Activated naive CD4-positive, alpha-beta T cell treated with anti-CD3 and anti-CD28 coated beads, Interleukin-2, amount 50 U/mL, for 16 hours (primary cell): Measurements from ENCODE around the gene RAB31.
"Not testable (repeated sequence)": the region's sequence is repeated elsewhere in the genome, so short reads cannot be mapped to it uniquely, and the experiment has no call there.

Experiments used
- DNase-seq: peaks from one replicate; pipeline ENCODE4 v3.0.0-alpha.2; 2020

Gene RAB31

DNA sequence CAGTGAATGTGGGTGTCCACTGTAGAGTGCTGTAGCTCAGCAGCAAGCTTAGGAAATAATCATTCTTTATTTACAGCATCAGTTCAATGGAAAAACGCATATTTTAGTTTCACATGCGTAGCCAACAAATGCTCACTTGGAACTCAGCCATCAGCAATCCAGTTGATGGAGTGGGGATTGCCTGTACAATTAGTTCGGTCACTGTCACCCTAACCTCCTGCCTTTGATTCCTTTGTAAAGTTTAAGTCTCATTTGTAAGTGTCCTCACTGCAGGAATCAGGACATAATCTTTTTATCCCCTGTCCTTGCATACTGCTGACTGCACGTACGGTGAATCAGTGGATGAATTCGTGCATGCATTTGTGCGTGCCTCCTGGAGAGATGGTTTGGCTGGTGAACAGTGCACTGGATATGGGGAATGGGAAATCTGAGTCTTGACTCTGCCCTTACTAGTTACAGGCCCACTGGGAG is 55.9 kb downstream of the RAB31 start:
- no peak for DNase-seq

DNA sequence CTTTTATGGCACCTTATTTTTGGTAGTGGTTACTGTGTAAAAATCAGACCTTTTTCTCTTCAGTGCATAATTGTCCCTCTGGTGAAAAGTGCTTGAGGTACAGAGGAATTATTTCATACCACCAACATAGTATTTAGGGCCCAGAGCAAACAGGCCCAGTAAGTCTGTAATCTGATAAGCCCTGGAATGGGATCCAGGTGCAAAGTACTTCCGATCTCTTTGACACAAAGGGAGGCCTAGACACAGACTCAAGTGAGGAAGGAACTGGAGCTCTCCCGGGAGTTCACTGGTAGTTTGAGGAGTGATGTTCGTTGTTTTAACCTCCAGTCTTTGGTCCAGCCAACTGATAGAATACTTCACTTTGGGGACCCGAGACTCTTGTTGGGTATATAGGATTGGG is 57.4 kb downstream of the RAB31 start:
- no peak for DNase-seq

DNA sequence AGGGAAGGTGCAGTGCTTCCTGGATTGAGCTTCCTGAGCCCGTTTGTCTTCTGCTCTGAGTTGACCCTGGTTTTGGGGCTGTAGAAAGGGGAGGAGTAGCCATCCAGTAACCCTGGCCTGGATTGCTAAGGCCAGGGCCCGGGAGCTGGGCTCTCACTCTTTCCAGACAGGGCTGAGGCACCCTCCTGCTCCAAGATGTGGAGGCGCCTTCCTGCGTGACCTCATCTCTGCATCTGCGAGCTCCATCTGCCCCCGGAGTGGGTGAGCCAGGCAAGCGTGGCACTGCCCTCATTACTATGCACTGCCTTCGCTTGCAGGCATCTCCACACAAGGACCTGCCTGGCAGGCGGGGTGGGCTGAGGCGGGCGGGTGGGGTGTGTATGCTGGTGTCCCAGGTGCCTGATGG is 58.0 kb downstream of the RAB31 start:
- no peak for DNase-seq

DNA sequence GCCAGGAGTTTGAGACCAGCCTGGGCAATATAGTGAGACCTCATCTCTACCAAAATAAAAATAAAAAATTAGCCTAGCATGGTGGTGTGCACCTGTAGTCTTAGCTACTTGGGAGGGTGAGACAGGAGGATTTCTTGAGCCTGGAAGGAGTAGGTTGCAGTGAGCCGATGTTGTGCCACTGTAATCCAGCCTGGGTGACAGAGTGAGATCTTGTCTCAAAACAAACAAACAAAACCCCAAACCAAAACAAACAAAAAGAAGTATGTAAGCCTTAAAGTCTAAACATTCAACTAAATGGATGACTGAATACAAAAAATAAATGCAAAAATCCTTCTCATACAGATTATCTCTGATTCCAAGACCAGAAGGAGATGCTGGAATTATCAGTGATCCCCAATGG is 58.6 kb downstream of the RAB31 start:
- no peak for DNase-seq

DNA sequence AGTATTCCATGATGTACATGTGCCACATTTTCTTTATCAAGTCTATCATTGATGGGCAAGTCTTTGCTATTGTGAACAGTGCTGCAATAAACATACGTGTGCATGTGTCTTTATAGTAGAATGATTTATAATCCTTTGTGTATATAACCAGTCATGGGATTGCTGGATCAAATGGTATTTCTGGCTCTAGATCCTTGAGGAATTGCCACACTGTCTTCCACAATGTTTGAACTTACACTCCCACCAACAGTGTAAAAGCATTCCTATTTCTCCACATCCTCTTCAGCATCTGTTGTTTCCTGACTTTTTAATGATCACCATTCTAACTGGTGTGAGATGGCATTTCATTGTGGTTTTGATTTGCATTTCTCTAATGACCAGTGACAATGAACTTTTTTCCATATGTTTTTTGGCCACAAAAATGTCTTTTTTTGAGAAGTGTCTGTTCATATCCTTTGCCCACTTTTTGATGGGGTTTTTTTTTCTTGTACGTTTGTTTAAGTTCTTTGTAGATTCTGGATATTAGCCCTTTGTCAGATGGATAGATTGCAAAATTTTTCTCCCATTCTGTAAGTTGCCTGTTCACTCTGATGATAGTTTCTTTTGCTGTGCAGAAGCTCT is 60.1 kb downstream of the RAB31 start:
- DNase-seq = not testable (repeated sequence)

DNA sequence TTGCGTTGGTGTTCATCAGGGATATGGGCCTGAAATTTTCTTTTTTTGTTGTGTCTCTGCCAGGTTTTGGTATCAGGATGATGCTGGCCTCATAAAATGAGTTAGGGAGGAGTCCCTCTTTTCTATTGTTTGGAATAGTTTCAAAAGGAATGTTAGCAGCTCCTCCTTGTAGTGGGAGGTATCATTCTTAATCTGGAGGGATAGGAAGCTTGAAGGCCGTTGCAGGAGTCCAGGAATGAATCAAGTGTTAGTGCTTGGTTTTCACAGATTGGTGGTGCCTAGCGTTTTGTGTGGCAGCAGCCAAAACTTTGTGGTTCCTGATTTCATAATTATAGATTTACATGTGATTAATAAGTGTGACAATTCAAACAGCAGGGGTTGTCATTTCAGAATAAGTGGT is 62.0 kb downstream of the RAB31 start:
- DNase-seq = not testable (repeated sequence)

DNA sequence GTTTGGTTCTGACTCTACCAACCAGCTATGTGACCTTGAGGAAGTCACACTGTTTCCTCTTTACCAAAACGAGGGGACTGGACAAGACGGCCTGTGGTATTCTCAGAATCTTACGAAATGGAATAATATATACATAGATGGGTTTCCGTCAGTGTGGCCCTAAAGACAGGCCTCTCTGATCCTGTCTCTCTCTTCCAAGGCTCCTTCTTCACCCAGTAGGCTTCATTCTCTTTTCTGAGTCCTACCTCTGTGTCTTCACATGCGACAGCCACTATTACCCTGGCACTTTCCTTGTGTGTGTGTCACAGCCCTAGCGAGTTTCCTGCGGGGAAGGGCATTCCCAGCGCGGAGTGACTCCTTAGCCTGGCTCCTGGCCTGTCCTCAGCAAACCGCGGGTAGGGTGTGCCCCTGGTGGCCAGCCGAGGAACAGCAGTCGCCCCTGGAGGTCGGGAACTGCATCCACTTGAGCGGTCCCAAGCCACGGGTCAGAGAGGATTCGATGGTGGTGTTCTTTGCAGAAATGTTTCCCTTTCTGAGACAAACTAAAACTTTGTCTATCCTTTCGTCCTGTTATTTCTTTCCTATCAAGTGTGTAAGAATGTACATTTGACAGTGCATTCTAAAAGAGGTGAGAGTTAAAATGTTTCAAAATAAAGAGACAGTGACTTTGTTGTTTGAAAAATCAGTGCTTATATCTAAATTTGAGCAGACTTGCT is 63.3 kb downstream of the RAB31 start:
- peak; percentile 32 for DNase-seq

DNA sequence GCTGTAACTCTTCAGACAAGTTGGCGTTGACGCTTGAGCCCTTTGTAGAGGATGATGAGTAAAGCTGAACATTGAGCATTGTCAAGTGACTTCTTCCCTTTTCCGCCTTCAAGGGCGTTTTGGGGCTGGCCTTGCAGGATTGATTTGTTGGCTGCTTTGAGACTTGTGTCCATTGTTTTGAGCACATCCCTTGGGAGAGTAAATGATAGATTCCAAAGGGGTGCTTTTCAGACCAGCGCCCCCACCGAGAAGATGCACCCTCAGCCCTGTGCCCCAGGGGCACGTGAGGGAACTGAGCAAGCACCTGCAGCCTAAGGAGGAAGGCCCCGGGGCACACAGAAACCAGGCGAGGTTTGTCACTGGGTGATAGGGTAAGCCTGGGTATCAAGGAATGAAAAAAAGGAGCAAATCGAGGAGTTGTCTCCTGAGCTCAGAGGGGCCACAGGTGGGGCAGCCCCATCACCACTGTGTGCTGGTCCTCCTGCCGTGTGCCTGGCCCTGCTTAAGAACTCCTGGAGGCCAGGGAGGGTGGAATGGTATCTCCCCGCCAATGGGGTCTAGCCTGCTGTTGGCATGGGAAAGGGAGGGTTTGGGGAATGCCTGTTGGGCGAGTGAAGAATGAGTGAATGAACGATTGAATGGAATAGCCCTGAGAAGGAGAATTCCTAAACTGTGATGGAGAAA is 64.0 kb downstream of the RAB31 start:
- DNase-seq = no peak

DNA sequence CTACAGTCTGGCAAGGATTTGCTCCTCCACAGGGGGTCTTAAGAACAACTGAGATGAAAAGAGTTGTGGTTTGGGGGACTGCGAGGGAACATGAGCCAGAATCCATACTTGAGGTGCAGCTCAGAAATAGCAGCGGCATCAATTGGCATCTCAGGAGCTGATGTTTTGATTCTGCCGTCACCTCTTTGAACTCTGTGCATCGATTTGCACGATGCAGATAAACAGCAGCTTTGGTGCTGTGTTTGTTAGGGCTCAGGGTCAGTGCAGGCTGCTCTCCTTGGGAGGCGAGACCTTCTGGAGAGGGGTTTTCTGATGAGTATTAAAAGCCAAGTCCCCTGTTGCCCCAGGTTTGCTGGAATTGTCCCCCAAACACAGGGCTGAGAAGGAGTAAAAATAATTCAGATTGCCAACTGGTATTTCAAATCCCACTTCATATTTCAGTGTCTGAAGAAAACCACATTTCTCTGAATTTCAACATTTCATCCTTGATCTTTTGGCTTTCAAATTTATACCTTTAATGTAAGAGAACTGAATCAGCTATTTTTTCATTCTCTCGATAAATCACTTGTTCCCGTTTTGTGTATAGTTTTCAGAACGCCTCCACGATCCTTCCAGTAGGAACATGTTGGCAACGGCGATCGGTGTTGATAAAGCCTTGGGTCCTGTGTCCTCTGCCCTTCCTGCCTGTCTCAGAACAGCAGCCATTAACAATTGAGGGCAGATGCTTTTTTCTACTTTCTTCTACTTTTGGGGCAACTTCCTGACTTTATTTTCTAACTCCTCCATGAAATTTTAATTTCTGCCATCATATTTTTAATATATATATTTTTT is 65.0 kb downstream of the RAB31 start:
- DNase-seq = no peak

DNA sequence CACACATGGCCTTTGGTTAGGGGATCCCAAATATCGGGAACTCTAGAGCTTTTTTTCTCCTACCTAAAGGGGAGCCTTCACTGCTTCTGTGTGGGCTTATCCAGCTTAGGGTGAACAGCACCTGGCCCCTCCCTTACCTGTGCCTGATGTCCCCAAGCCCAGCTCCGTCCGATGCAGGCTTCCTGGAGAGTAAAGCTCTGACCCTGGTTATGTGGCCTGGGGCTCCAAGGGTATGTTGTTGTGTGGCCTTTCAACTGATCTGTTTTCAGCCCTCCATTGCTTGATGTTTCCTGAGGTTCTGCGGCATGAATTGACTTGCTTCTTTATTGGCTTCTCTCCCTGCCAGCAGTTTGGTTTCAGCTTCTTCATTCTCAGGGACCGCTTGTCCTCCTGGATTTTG is 66.0 kb downstream of the RAB31 start:
- DNase-seq = no peak

DNA sequence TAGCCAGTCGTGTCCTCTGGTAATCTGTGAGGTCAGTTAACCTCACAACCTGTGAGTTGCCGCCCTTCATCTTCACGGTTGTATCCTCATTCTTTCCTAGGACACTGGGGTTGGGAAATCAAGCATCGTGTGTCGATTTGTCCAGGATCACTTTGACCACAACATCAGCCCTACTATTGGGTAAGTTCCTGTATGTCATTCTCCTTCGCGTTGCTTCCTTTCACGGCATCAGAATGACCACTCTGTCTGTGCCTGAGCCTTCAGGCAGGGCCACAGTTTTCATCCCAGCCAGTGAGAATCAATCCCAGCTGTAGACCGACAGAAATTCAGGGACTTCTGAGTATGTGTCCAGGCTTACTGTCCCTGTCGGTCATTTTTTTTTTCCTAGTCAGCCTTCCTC is 67.1 kb downstream of the RAB31 start:
- no peak for DNase-seq

DNA sequence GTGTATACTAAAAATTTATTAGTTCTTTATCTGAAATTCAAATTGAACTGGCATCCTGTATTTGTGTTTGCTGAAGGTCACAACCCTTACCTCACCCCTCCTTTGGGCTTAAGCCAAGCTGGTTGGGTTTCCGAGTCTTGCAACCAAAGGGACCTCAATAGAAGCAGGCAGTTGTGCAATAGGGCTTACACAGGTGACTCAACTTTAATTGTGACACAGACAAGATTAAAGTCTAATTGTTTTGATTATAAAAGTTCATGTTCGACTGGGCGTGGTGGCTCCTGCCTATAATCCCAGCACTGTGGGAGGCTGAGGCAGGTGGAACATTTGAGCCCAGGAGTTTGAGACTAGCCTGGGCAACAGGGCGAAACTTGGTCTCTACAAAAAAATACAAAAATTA is 71.5 kb downstream of the RAB31 start:
- no peak for DNase-seq

DNA sequence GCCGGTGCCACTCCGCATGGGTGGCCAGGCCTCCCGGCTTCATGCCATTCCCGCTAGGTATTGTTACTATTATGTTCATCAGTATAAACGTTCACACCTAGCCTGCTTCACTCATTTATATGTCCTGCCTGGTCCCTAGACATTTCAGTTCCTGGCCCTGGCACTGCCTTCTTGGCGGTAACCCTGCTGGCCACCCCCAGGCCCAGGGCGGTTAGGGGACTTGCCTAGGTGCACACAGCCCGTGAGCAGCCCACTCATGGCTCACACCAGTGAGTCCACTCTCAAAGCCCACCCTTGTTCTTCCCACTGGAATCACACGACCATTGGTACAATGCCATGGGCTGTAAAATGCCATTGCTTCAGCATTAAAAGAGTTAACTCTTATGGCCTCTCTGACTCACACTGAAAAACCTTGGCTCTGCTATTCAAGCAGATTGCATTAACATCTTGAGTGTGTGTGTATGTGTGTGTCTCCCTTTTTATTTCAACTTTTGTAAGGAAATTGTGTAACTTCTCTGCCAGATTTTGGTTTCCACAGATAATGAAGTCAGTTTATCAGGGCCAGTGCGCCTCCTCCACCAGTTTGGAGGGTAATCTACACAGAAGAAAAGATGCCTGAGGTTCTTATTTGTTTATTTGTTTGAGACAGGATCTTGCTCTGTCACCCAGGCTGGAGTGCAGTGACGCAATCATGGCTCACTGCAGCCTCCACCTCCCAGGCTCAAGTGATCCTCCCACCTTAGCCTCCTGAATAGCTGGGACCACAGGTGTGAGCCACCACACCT is 74.2 kb downstream of the RAB31 start:
- DNase-seq = no peak

DNA sequence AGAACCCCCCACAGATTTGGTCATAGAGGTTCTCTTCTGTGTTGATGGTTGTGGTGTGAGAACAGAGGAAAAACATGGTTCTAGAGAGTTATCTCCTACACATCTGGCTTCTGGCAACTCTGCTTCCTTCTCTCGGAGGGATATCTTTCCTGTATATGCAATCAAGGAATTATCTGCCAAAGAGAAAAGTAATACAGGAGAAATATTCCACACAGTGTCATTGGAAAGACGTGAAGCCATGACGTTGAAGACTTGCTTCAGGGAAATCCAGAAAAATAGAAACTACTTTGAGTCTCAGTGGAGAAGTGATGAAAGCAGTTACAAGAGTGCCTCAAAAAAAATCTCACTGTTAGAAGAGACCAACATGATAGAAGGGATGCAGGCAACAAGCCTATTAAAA is 78.5 kb downstream of the RAB31 start:
- no peak for DNase-seq

DNA sequence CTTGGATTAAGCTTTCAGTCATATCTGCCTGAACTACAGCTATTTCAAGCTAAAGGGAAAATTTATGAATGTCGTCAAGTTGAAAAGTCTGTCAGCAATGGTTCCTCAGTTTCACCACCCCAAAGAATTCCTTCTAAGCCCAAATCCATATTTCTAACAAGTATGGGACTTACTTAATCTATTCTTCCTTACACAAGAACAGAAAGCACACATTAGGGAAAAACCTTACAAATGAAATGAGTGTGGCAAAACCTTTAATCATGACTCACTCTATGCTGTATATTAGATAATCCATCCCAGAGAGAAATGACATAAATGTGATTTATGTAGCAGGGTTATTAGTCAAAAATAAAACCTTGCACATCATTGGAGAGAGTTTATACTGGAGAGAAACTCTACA is 78.9 kb downstream of the RAB31 start:
- no peak for DNase-seq

DNA sequence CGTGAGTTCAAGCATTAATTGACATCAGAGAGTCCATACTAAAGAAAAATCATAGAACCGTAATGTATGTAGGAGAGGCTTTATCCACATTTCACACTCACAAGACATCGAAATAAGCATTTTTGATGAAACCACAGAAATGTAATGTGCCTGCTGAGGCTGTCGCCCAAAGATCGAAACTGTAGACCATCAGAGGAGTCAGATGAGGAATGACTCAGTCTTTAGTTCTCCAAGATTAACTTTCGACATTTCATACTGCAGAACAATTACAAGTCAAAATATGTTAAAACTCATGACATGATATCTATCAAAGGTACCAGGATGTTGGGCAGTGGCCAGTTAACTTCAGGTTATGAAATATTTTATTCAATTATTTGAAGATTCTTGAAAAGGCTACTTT is 79.6 kb downstream of the RAB31 start:
- DNase-seq = no peak

DNA sequence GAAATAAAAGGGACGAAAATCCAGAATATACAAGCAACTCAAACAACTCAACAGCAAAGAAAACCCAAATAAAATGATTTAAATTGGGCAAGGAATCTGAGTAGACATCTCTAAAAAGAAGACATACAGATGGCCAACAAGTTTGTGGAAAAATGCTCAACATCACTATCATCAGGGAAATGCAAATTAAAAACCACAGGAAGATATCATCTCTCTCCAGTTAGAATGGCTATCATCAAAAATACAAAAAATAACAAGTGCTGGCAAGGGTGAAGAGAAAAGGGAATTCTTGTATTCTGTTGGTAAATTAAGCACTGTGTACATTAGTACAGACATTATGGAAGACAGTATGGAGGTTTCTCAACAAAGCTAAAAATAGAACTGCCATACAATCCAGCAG is 80.0 kb downstream of the RAB31 start:
- DNase-seq = no peak

DNA sequence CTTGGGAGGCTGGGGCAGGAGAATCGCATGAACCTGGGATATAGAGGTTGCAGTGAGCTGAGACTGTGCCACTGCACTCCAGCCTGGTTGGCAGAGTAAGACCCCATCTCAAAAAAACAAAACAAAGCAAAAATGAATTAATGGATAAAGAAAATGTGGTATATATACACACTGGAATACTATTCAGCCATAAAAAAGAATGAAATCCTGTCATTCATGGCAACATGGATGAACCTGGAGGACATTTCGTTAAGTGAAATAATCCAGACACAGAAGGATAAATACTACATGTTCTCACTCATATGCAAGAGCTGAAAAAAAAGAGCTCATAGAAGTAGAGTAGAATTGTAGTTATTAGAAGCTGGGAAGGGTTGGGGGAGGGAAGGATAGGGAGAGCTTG is 80.8 kb downstream of the RAB31 start:
- no peak for DNase-seq

DNA sequence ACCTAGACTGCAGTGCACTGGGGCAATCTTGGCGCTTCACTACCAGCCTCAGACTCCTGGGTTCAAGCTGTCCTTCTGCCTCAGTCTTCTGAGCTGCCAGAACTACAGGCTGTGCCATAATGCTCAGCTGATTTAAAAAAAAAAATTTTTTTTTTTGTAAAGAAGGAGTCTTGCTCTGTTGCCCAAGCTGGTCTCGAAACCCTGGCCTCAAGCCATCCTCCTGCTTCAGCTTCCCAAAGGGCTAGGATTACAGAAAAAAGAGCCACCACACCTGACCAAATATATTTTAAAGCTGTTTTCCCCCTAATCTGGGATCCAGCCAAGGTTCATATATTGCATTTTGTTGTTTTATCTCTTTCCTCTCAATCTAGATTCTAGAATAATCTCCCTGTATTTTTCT is 82.2 kb downstream of the RAB31 start:
- DNase-seq = no peak

DNA sequence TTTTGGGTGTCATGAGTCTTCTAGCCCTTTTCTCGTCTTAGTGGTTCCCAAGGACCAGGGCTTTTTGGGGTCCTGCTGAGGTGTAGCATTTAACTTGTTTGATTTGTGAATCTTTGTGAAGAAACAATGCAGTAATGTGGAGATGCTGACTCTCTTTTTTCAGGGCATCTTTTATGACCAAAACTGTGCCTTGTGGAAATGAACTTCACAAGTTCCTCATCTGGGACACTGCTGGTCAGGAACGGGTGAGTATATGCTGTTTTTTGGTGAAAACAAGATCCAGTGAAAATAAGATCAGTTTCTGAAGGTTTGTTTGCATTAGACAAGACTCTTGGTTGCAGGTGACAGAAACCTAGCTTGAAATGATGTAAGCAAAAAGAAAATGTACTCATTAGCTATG is 83.9 kb downstream of the RAB31 start:
- DNase-seq = no peak

DNA sequence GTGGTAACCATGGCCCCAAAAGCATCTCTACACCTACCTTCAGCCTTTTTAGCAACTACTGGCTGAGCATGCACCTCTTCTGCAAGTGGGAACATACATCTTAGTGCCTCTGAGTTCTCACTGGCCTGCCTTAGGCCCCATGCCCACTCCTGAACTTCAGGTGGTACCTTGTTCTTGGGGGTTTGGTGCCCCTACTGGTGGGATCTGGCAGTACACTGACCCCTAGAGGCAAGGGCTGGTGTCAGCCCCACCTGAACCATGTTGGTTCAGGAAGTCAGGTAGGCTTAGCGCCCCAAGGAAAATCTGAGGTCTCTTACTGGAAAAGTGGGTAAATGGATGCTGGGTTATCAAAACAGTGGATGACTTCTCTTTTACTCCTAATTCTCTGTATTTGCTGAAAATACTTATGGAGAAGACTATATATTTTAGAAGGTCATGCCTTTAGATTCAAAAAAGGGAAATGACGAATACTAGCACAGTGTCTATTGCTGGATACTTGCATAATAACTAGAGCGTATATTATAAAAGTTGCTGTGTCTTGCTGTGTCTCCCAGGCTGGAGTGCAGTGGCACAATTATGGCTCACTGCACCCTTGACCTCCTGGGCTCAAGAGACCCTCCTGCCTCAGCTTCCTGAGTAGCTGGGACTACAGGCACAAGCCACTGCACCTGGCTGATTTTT is 84.6 kb downstream of the RAB31 start:
- DNase-seq = no peak

DNA sequence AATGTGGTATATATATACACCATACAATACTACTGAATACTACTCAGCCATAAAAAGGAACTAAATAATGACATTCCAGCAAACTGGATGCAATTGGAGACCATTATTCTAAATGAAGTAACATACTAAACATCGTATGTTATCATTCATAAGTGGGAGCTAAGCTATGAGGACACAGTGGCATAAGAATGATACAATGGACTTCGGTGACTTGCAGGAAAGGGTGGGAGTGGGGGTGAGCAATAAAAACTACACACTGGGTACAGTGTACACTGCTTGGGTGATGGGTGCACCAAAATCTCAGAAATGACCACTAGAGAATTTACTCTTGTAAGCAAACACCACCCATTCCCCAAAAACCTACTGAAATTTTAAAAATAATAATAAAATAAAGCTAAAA is 87.9 kb downstream of the RAB31 start:
- no peak for DNase-seq
